Measurements from ENCODE around the gene NECAB2. TPM values are rescaled to one million over a fixed set of nuclear protein-coding genes. Genes with fewer than 3 reads are reported as not detected.

The NECAB2 gene
- total RNA-seq, 1 donor from 2014 or later: not detected

GRCh38 chr16:84047206-84047605 lies 79.2 kb downstream of the NECAB2 start:
- no peaks in the 10 kb centered on the region for H3K27me3 ChIP-seq
- H3K27ac ChIP-seq: no peak overlapping the region
- TF ChIP-seq POLR2A (IDR thresholded peaks at IDR 0.05) (no peak), POLR2AphosphoS5 (IDR thresholded peaks at IDR 0.05; ENCODE audit: insufficient read depth in 1 of 2, low read depth in 1 of 2) (no peak)
- TF ChIP-seq, protein P1, sequence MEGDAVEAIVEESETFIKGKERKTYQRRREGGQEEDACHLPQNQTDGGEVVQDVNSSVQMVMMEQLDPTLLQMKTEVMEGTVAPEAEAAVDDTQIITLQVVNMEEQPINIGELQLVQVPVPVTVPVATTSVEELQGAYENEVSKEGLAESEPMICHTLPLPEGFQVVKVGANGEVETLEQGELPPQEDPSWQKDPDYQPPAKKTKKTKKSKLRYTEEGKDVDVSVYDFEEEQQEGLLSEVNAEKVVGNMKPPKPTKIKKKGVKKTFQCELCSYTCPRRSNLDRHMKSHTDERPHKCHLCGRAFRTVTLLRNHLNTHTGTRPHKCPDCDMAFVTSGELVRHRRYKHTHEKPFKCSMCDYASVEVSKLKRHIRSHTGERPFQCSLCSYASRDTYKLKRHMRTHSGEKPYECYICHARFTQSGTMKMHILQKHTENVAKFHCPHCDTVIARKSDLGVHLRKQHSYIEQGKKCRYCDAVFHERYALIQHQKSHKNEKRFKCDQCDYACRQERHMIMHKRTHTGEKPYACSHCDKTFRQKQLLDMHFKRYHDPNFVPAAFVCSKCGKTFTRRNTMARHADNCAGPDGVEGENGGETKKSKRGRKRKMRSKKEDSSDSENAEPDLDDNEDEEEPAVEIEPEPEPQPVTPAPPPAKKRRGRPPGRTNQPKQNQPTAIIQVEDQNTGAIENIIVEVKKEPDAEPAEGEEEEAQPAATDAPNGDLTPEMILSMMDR (IDR thresholded peaks at IDR 0.05): no peak
- no peaks in the 10 kb centered on the region for H3K4me1 ChIP-seq
- H3K36me3 ChIP-seq: peaks cover 0 to 10% of the 10 kb centered on the region in 2 donors
- no peak for DNase-seq (ENCODE audit: extremely low spot score in 2 of 2)
- no peak overlapping the region for H3K4me3 ChIP-seq
- no peaks in the 10 kb centered on the region for H3K9me3 ChIP-seq
- intact Hi-C loops (cut with DNase I): no loop called here

DNA sequence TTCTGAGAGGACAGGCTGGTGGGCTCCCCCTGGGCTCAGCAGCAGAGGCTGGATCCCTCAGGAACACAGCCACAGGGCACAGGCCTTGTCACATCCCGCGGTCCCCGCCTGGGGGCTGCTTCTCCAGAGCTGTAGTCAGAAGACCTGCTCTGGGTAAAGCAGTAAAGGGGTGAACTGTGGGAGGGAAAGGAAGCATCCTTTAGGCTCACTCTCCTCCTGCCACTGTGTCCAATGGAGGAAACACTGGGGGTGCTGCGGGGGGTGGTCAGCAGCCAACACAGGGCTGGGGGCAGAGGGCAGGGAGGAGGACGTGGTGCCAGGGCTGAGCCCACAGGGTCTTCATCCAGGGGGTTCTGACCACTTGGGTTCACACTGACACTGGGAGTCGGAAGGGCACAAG lies 79.6 kb downstream of the NECAB2 start:
- intact Hi-C loops (cut with DNase I): no loop called here

GRCh38 chr16:84048270-84048669 lies 80.2 kb downstream of the NECAB2 start:
- intact Hi-C loops (cut with DNase I): no loop called here
- H3K9me3 ChIP-seq: no peaks in the 10 kb centered on the region
- H3K27ac ChIP-seq: no peak overlapping the region
- no peak overlapping the region for H3K4me3 ChIP-seq
- H3K4me1 ChIP-seq: no peaks in the 10 kb centered on the region
- H3K36me3 ChIP-seq: peaks cover 0 to 20% of the 10 kb centered on the region in 2 donors
- no peak for DNase-seq (ENCODE audit: extremely low spot score in 2 of 2)
- no peak for TF ChIP-seq POLR2AphosphoS5 (IDR thresholded peaks at IDR 0.05; ENCODE audit: insufficient read depth in 1 of 2, low read depth in 1 of 2)
- TF ChIP-seq, protein P1 (IDR thresholded peaks at IDR 0.05): no peak
- TF ChIP-seq POLR2A (IDR thresholded peaks at IDR 0.05): no peak
- no peaks in the 10 kb centered on the region for H3K27me3 ChIP-seq

More for the DNA sequence above, 79.6 kb downstream of the NECAB2 start:
- Histone ChIP-seq H3K4me1 (no peaks in the 10 kb centered on the region), H3K4me3 (no peak overlapping the region), H3K27me3 (no peaks in the 10 kb centered on the region), H3K9me3 (no peaks in the 10 kb centered on the region), H3K36me3 (peaks cover 0 to 14% of the 10 kb centered on the region in 2 donors), H3K27ac (no peak overlapping the region)
- no peak for DNase-seq (ENCODE audit: extremely low spot score in 2 of 2)
- TF ChIP-seq, protein P1 (IDR thresholded peaks at IDR 0.05): no peak
- TF ChIP-seq POLR2A (IDR thresholded peaks at IDR 0.05) (no peak), POLR2AphosphoS5 (IDR thresholded peaks at IDR 0.05; ENCODE audit: insufficient read depth in 1 of 2, low read depth in 1 of 2) (no peak)

DNA sequence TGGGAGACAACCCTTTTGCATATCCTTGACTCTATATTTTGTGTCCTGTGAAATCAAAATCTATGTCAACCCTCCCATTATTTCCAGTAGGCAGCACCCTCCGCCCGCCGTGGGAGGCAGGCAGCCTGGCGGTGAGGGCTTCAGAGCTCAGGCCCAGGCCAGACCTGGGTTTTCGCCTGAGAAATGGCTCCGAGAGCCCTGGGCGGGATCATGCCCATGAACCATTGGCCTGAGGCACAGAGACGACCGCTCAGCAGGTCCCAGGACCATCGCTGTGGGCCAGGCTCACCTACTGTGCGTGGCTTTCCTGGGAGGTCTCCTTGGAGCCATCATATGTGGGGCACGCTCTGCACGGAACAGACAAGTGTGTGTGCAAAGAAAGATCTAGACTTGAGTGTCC lies 80.8 kb downstream of the NECAB2 start:
- TF ChIP-seq, protein P1 (IDR thresholded peaks at IDR 0.05): no peak
- TF ChIP-seq POLR2A (IDR thresholded peaks at IDR 0.05): no peak
- TF ChIP-seq POLR2AphosphoS5 (IDR thresholded peaks at IDR 0.05; ENCODE audit: insufficient read depth in 1 of 2, low read depth in 1 of 2): no peak
- H3K36me3 ChIP-seq: peaks cover 0 to 26% of the 10 kb centered on the region in 2 donors

GRCh38 chr16:84049403-84050060 lies 81.5 kb downstream of the NECAB2 start:
- intact Hi-C loops (cut with DNase I): no loop called here
- Histone ChIP-seq H3K36me3 (peaks cover 0 to 33% of the 10 kb centered on the region in 2 donors), H3K4me3 (no peak overlapping the region), H3K9me3 (no peaks in the 10 kb centered on the region), H3K27ac (no peak overlapping the region), H3K4me1 (no peaks in the 10 kb centered on the region), H3K27me3 (no peaks in the 10 kb centered on the region)
- TF ChIP-seq POLR2AphosphoS5 (IDR thresholded peaks at IDR 0.05; ENCODE audit: insufficient read depth in 1 of 2, low read depth in 1 of 2) (no peak), POLR2A (IDR thresholded peaks at IDR 0.05) (no peak)
- TF ChIP-seq, protein P1 (IDR thresholded peaks at IDR 0.05): no peak
- no peak for DNase-seq (ENCODE audit: extremely low spot score in 2 of 2)

More for the DNA sequence above, 80.8 kb downstream of the NECAB2 start:
- intact Hi-C loops (cut with DNase I): no loop called here
- H3K9me3 ChIP-seq: no peaks in the 10 kb centered on the region
- no peaks in the 10 kb centered on the region for H3K27me3 ChIP-seq
- no peak overlapping the region for H3K27ac ChIP-seq
- DNase-seq (ENCODE audit: extremely low spot score in 2 of 2): no peak
- H3K4me1 ChIP-seq: no peaks in the 10 kb centered on the region
- H3K4me3 ChIP-seq: no peak overlapping the region

Measured in vagina (tissue), 2 donors.